KOPT-K1 (cell line): ENCODE measurements around the gene RAD51B.

Experiments used
- H3K27ac ChIP-seq: fragments of 200-600 bp; sonication (generic); 2 replicates; pipeline ENCODE4 v1.5.1; 2016; ENCODE audit warnings: antibody characterized with exemption, mild to moderate bottlenecking, low read depth, low read length; ENCODE audit not compliant: poor library complexity, severe bottlenecking
- H3K36me3 ChIP-seq: fragments of 200-600 bp; sonication (generic); 2 replicates; pipeline ENCODE4 v1.5.1; 2017; ENCODE audit warnings: antibody characterized with exemption, mild to moderate bottlenecking, low read length, moderate library complexity; ENCODE audit not compliant: insufficient read depth
- H3K9me3 ChIP-seq: fragments of 200-600 bp; sonication (generic); 2 replicates; pipeline ENCODE4 v1.5.1; 2017; ENCODE audit warnings: antibody characterized with exemption, low read length, mild to moderate bottlenecking; ENCODE audit not compliant: insufficient read depth, poor library complexity, severe bottlenecking

The RAD51B gene

GRCh38 chr14:68639758-68640574 is 820.4 kb downstream of the RAD51B start:
- H3K36me3 ChIP-seq, result no peaks in the 10 kb centered on the region
- H3K27ac ChIP-seq, result no peak overlapping the region
- H3K9me3 ChIP-seq, result peaks cover 17% of the 10 kb centered on the region

DNA sequence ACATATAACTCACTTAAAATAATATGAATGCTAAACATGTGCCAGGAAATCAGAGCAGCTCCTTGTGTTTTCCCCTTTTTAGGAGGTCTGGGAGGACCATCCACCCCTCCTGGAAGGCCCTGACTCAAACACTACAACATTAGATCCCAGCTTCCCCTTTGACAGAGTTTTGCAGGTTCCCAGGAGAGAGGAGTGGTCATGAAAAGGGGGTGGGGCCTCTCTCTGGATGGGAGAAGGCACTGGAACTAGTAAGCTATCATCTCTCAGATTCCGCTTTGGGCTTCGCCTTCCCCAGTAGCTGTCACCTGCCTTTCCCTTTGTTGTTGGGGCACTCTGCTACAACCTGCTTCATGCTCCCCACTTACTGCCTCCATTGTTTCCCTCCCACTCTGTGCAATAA is 824.1 kb downstream of the RAD51B start:
- H3K36me3 ChIP-seq, result no peaks in the 10 kb centered on the region
- H3K27ac ChIP-seq, result no peak overlapping the region
- peaks cover 17% of the 10 kb centered on the region for H3K9me3 ChIP-seq

DNA sequence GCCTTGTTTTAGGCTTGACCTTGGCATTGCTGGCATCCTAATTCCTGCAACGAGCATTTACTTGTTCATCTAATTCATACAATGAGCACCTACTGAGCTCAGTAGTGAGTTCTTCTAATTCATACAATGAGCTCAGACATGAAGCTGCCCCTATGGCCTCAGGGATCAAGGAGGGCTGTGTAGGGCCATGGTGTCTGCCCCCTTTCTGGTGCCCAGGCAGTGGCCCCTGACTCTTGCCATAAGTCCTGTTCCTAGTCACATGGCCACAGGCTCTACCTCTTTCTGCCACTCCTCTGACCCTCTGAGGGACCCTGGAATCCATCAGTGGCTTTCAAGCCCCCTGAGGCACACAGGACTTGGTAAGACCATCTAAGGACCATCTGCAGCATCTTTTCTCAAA is 824.5 kb downstream of the RAD51B start:
- H3K36me3 ChIP-seq, result no peaks in the 10 kb centered on the region
- H3K9me3 ChIP-seq, result peaks cover 17% of the 10 kb centered on the region
- no peak overlapping the region for H3K27ac ChIP-seq

DNA sequence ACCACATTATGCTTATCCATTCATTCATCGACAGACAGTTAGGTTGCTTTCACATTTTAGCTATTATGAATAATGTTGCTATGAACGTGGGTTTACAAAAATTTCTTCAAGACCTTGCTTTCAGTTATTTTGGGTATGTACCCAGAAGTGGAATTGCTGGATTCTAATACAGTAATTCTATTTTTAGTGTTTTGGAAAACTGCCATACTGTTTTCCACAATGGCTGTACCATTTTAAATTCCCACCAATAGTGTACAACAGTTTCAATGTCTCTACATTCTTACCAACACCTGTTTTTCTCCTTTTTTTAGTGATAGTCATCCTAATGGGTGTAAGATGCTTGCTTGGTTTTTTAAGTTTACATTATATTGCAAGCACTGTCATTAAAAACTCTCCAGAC is 825.8 kb downstream of the RAD51B start:
- H3K9me3 ChIP-seq, result peaks cover 17% of the 10 kb centered on the region
- no peak overlapping the region for H3K27ac ChIP-seq
- H3K36me3 ChIP-seq, result no peaks in the 10 kb centered on the region

DNA sequence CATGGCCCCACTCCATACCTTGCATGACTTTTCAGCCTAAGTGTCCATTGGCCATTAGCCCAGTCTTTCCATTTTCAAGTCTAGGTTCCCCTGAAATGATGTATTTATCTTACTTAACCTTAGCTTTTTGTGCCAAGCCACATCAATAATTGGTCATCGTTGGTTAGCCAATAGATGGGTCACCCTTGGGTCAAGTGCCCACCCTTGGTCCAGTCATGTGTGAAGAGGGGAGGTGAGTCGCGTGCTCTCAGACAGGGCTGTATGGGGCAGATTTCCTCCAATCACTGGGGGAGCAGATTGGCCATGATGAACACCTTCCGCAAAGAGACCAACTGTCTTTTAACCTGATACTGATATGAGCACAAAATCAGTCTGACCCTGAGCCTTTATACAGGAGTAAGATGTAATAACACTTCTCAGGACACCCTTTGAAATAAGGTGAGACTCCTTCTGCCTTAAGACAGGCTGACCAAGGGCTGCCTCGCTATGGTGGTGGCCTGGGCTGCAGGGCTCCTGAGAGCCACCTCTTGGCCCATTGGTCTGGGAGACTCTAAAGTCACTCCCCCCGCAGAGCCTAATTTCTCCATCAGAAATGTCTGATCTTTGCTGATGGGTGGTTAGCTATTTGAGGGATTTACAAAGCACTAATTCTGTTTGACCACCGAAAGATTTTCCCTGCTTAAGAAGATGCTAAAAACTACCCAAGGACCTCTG is 830.1 kb downstream of the RAD51B start:
- Histone ChIP-seq H3K27ac (no peak overlapping the region), H3K9me3 (no peaks in the 10 kb centered on the region), H3K36me3 (no peaks in the 10 kb centered on the region)

DNA sequence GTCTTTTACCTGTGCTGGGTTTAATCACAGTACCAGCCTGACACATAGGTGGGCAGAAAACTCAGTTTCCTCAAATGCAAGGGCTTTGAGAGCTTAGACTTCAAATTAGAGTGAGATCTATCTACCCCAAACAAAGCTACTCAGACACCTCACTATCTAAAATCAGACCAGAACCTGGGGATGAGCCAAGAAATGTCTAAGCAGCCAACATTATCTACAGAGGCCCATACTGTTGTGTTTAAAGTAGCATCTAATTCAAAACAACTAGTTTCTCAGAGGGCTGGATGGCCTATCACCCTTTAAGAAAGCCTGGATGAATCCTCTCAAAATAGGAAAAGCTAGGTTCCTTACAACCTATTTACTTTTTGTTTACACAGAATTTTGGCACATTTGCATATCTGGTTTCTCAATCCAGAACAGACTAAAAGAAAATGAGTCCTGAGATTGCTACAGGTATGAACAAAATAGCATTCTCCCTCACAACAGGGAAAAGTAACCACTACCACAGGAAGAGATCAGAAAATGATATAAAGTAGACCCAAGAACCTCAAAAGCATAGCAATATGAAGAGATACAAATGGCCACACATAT is 830.9 kb downstream of the RAD51B start:
- H3K36me3 ChIP-seq, result no peaks in the 10 kb centered on the region

GRCh38 chr14:68651075-68651474 is 831.5 kb downstream of the RAD51B start:
- H3K27ac ChIP-seq, result no peak overlapping the region
- H3K36me3 ChIP-seq, result no peaks in the 10 kb centered on the region
- H3K9me3 ChIP-seq, result no peaks in the 10 kb centered on the region

More for the DNA sequence above, 830.9 kb downstream of the RAD51B start:
- no peaks in the 10 kb centered on the region for H3K9me3 ChIP-seq
- H3K27ac ChIP-seq, result no peak overlapping the region

GRCh38 chr14:68651652-68652432 is 832.3 kb downstream of the RAD51B start:
- Histone ChIP-seq H3K9me3 (no peaks in the 10 kb centered on the region), H3K36me3 (no peaks in the 10 kb centered on the region), H3K27ac (no peak overlapping the region)

- Histone ChIP-seq H3K9me3 (no peaks in the 10 kb centered on the region), H3K36me3 (no peaks in the 10 kb centered on the region), H3K27ac (no peak overlapping the region)
These were observed 832.8 kb downstream of the RAD51B start for GRCh38 chr14:68652433-68652690.

- no peaks in the 10 kb centered on the region for H3K9me3 ChIP-seq
These were observed 833.5 kb downstream of the RAD51B start for GRCh38 chr14:68653108-68653507.

GRCh38 chr14:68653804-68654203 is 834.2 kb downstream of the RAD51B start:
- Histone ChIP-seq H3K27ac (no peak overlapping the region), H3K36me3 (no peaks in the 10 kb centered on the region), H3K9me3 (no peaks in the 10 kb centered on the region)

More at GRCh38 chr14:68653108-68653507, 833.5 kb downstream of the RAD51B start:
- H3K27ac ChIP-seq, result no peak overlapping the region
- H3K36me3 ChIP-seq, result no peaks in the 10 kb centered on the region

- H3K27ac ChIP-seq, result no peak overlapping the region
- no peaks in the 10 kb centered on the region for H3K9me3 ChIP-seq
- H3K36me3 ChIP-seq, result no peaks in the 10 kb centered on the region
These were observed 834.9 kb downstream of the RAD51B start for GRCh38 chr14:68654471-68654941.

- Histone ChIP-seq H3K9me3 (no peaks in the 10 kb centered on the region), H3K36me3 (no peaks in the 10 kb centered on the region), H3K27ac (no peak overlapping the region)
These were observed 835.6 kb downstream of the RAD51B start for GRCh38 chr14:68655021-68655831.

DNA sequence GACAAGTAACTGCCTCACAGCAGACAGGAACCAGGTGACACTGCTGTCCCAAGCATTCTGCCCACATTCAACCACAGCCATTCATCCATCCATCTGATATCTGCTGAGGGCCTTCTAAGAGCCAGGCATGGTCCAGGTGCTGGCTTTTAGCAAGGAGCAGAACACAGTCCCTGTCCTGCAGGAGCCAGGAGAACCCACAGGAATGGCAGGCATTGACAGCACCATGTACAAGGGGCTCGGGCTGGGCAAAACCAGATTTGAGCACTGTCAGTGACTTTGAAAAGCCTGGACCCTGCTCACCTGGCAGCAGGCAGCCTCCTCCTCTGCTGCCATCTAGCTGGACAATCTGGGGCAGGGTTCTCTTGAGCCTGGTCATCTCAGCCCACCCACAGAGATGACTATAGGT is 836.3 kb downstream of the RAD51B start:
- Histone ChIP-seq H3K27ac (no peak overlapping the region), H3K36me3 (no peaks in the 10 kb centered on the region), H3K9me3 (no peaks in the 10 kb centered on the region)
